IMR-90 (cell line): ENCODE measurements around the gene TAS2R40. TPM values are rescaled to one million over a fixed set of nuclear protein-coding genes. Genes with fewer than 3 reads are reported as not detected.

Experiments
- ATAC-seq: fragments of 200-7000 bp; cut with Tn5 transposase; 2 replicates; pipeline ENCODE4 v1.9.1; 2020; ENCODE audit warnings: low read depth, mild to moderate bottlenecking, moderate library complexity
- BruUV-seq: library from RNA; stranded (reverse); fragments of 400-500 nt; replicated peaks from 2 replicates; lab custom pipeline; 2021; lab: Mats Ljungman, UMichigan
- CTCF ChIA-PET: fragments of 300-600 bp; formaldehyde crosslinking; extraction: SDS; loops from one replicate; lab custom pipeline; 2021; ENCODE audit warnings: antibody characterized with exemption; lab: Yijun Ruan, JAX
- POLR2A ChIA-PET: fragments of 300-600 bp; sonication (Branson Sonifier 250); formaldehyde crosslinking; loops from one replicate; lab custom pipeline; 2022; ENCODE audit warnings: antibody characterized with exemption; ENCODE audit not compliant: unreplicated experiment; lab: Charles Lee
- DNase-seq: peaks from one replicate; pipeline ENCODE4 v3.0.0; 2013
- H2AFZ ChIP-seq: replicated peaks from 2 replicates; pipeline ENCODE3; 2013; ENCODE audit warnings: low read length, mild to moderate bottlenecking; ENCODE audit not compliant: poor library complexity
- H2AK5ac ChIP-seq: 2 replicates; pipeline ENCODE4 v1.6.1; 2013; ENCODE audit warnings: low read depth, low read length, inconsistent platforms
- H2AK9ac ChIP-seq: replicated peaks from 2 replicates; pipeline ENCODE3; 2013; ENCODE audit warnings: mild to moderate bottlenecking, low read depth, low read length, moderate library complexity; ENCODE audit not compliant: poor library complexity
- H2BK120ac ChIP-seq: 2 replicates; pipeline ENCODE4 v1.6.1; 2013; ENCODE audit warnings: low read depth, low read length, inconsistent platforms
- H2BK15ac ChIP-seq: 3 replicates; pipeline ENCODE4 v1.6.1; 2013; ENCODE audit warnings: low read depth, low read length, inconsistent platforms
- H2BK20ac ChIP-seq: 2 replicates; pipeline ENCODE4 v1.6.1; 2013; ENCODE audit warnings: low read depth, mild to moderate bottlenecking, inconsistent platforms, low read length, moderate library complexity
- H2BK5ac ChIP-seq: 2 replicates; pipeline ENCODE4 v1.6.1; 2013; ENCODE audit warnings: mild to moderate bottlenecking, low read depth, low read length, inconsistent platforms; ENCODE audit not compliant: poor library complexity, severe bottlenecking
- H3K14ac ChIP-seq: replicated peaks from 2 replicates; pipeline ENCODE4 v1.6.1; 2013; ENCODE audit warnings: low read depth, low read length, inconsistent platforms
- H3K18ac ChIP-seq: 2 replicates; pipeline ENCODE4 v1.6.1; 2013; ENCODE audit warnings: low read depth, low read length, control low read depth
- H3K23ac ChIP-seq: 2 replicates; pipeline ENCODE4 v1.6.1; 2013; ENCODE audit warnings: low read depth, low read length, inconsistent platforms
- H3K27ac ChIP-seq: 2 replicates; pipeline ENCODE4 v1.5.1; 2013; ENCODE audit warnings: mild to moderate bottlenecking, control low read depth, low read length; ENCODE audit not compliant: insufficient read depth
- H3K27me3 ChIP-seq: 2 replicates; pipeline ENCODE4 v1.6.1; 2013; ENCODE audit warnings: low read length; ENCODE audit not compliant: control insufficient read depth, insufficient read depth
- H3K36me3 ChIP-seq: 2 replicates; pipeline ENCODE4 v1.6.1; 2013; ENCODE audit warnings: low read length, mixed read lengths; ENCODE audit not compliant: control insufficient read depth, insufficient read depth
- H3K4ac ChIP-seq: 2 replicates; pipeline ENCODE4 v1.6.1; 2013; ENCODE audit warnings: low read depth, low read length, inconsistent platforms
- H3K4me1 ChIP-seq: 2 replicates; pipeline ENCODE4 v1.6.1; 2013; ENCODE audit warnings: low read length, mixed read lengths; ENCODE audit not compliant: control insufficient read depth, insufficient read depth
- H3K4me2 ChIP-seq: 2 replicates; pipeline ENCODE4 v1.6.1; 2013; ENCODE audit warnings: low read depth, mild to moderate bottlenecking, control low read depth, low read length, moderate library complexity
- H3K4me3 ChIP-seq: 2 replicates; pipeline ENCODE4 v1.5.1; 2013; ENCODE audit warnings: low read depth, mild to moderate bottlenecking, control low read depth, low read length, moderate library complexity; ENCODE audit not compliant: insufficient read depth
- H3K56ac ChIP-seq: 2 replicates; pipeline ENCODE4 v1.6.1; 2013; ENCODE audit warnings: low read length, inconsistent platforms; ENCODE audit not compliant: insufficient read depth; ENCODE audit errors: extremely low read depth
- H3K79me1 ChIP-seq, 2 experiments: 2 replicates each; pipeline ENCODE4 v1.6.1; 2013; ENCODE audit warnings: low read length in 2 of 2, inconsistent platforms in 1 of 2, low read depth in 1 of 2
- H3K9ac ChIP-seq: 2 replicates; pipeline ENCODE4 v1.6.1; 2013; ENCODE audit warnings: low read depth, low read length, control low read depth
- H3K9me1 ChIP-seq: 2 replicates; pipeline ENCODE4 v1.6.1; 2013; ENCODE audit warnings: low read length, inconsistent platforms; ENCODE audit not compliant: insufficient read depth
- H3K9me3 ChIP-seq: 2 replicates; pipeline ENCODE4 v1.6.1; 2013; ENCODE audit warnings: low read length; ENCODE audit not compliant: control insufficient read depth, insufficient read depth
- H4K20me1 ChIP-seq: 2 replicates; pipeline ENCODE4 v1.6.1; 2013; ENCODE audit warnings: low read length, inconsistent platforms; ENCODE audit not compliant: insufficient read depth
- H4K5ac ChIP-seq: 2 replicates; pipeline ENCODE4 v1.6.1; 2013; ENCODE audit warnings: mild to moderate bottlenecking, low read depth, low read length, control low read depth
- H4K8ac ChIP-seq, 2 experiments: 2 replicates each; pipeline ENCODE4 v1.6.1; 2013; ENCODE audit warnings: low read depth in 2 of 2, low read length in 2 of 2, control low read depth in 1 of 2, inconsistent platforms in 1 of 2
- H4K91ac ChIP-seq: 2 replicates; pipeline ENCODE4 v1.6.1; 2013; ENCODE audit warnings: low read depth, low read length, inconsistent platforms; ENCODE audit not compliant: insufficient read depth
- BHLHE40 ChIP-seq: fragments of 150-350 bp; IDR thresholded peaks from 2 replicates; pipeline ENCODE4 v1.6.1; 2016; ENCODE audit warnings: mild to moderate bottlenecking, low read depth, low read length
- MAZ ChIP-seq: IDR thresholded peaks from 2 replicates; pipeline ENCODE4 v1.6.1; 2012; ENCODE audit warnings: low read depth, mild to moderate bottlenecking, low read length, improper control_type of control experiment, moderate library complexity, borderline replicate concordance
- NFE2L2 ChIP-seq: fragments of 150-350 bp; IDR thresholded peaks from 2 replicates; pipeline ENCODE4 v1.6.1; 2016; ENCODE audit warnings: low read depth, mild to moderate bottlenecking, low read length
- WGBS, 2 experiments: methylation state at CpG; one replicate each; pipeline versions ENCODE4 v1.1.5 to v1.1.7; 2013; ENCODE audit warnings: missing lambda C conversion rate in 2 of 2; ENCODE audit not compliant: insufficient read length in 1 of 2; ENCODE audit errors: extremely low coverage in 2 of 2; 5-methylcytosine and 5-hydroxymethylcytosine counted together
- dilution Hi-C: fragments of 300-500 bp; cut with HindIII; formaldehyde crosslinking; loops from one replicate; pipeline ENCODE4 v1.14.3; 2018; ENCODE audit warnings: low sequenced_read_pairs; ENCODE audit not compliant: unreplicated experiment
- in situ Hi-C: fragments of 300-500 bp; cut with MboI; formaldehyde crosslinking; loops from 3 replicates; pipeline ENCODE4 v1.14.3; 2019; ENCODE audit warnings: low sequenced_read_pairs, inconsistent platforms, mixed read lengths
- intact Hi-C: fragments of 100-400 bp; cut with micrococcal nuclease; formaldehyde crosslinking; loops from 2 replicates; pipeline ENCODE4 v1.10.0; 2022
- polyA plus RNA-seq, 3 experiments: library from polyadenylated mRNA; depleted of rRNA; stranded (reverse); fragments of >200 nt; gene quantifications; 2 replicates each; pipeline ENCODE4 v1.2.3, GENCODE V29; 2012; ENCODE audit warnings: low replicate concordance in 1 of 3
- total RNA-seq: library from RNA; depleted of rRNA; stranded (reverse); fragments of >200 nt; gene quantifications from 2 replicates; pipeline ENCODE4 v1.2.3, GENCODE V29; 2012

The TAS2R40 gene
- total and polyA plus RNA-seq, 2 of the 4 experiments (the other 2 are of a cell fraction) = not detected

- intact Hi-C loops = no loop called here
- H3K27ac ChIP-seq = no peak overlapping the region
- no peak overlapping the region for H3K56ac ChIP-seq
- TF ChIP-seq BHLHE40 = no peak
- no peak for TF ChIP-seq NFE2L2
- no peak for TF ChIP-seq MAZ
- H3K4me1 ChIP-seq = no peaks in the 10 kb centered on the region
- no peaks in the 10 kb centered on the region for H3K79me1 ChIP-seq
- H3K9me3 ChIP-seq = no peaks in the 10 kb centered on the region
- no peak overlapping the region for H2AK9ac ChIP-seq
- H2BK15ac ChIP-seq = no peak overlapping the region
- no peaks in the 10 kb centered on the region for H4K20me1 ChIP-seq
- CTCF ChIA-PET = interaction anchor here (1.1 kb wide), 1 partner anchor 31 kb away, joined by 3 read pairs; no protein-coding TSS in a partner anchor
- 70% methylated on average over 2 of the region's 13 CpGs; no CpG with 5 or more reads in 1 of the 2 experiments for WGBS, 2 experiments
- no peak overlapping the region for H4K91ac ChIP-seq
- no peak overlapping the region for H2BK120ac ChIP-seq
- H2BK20ac ChIP-seq = no peak overlapping the region
- no peaks in the 10 kb centered on the region for H3K36me3 ChIP-seq
- no peak overlapping the region for H2AK5ac ChIP-seq
- H3K27me3 ChIP-seq = peaks cover 3% of the 10 kb centered on the region
- H3K9ac ChIP-seq = no peak overlapping the region
- no TSS peak for BruUV-seq
- H2AFZ ChIP-seq = no peak overlapping the region
- H3K4ac ChIP-seq = no peak overlapping the region
- H4K5ac ChIP-seq = no peak overlapping the region
- H3K4me3 ChIP-seq = no peak overlapping the region
- H3K4me2 ChIP-seq = no peak overlapping the region
- in situ Hi-C loops = loop anchor here (25.0 kb wide), 1 partner anchor 868 kb away; no protein-coding TSS in a partner anchor
- ATAC-seq (no peak), DNase-seq (no peak)
- no peak overlapping the region for H4K8ac ChIP-seq
- no peak overlapping the region for H3K18ac ChIP-seq
- H3K14ac ChIP-seq = no peak overlapping the region
- POLR2A ChIA-PET = no interaction called here
- no peaks in the 10 kb centered on the region for H3K9me1 ChIP-seq
- H2BK5ac ChIP-seq = no peak overlapping the region
- H3K23ac ChIP-seq = no peak overlapping the region
- dilution Hi-C loops = no loop called here
Measured at GRCh38 chr7:143205560-143206293, 16.1 kb upstream of the TAS2R40 start.
